ENCODE data around the gene MBD5.

Gene MBD5

GRCh38 chr2:148338541-148338940 lies 317.6 kb downstream of the MBD5 start:
- POLR2A ChIA-PET: no interaction called here
- CTCF ChIA-PET: interaction anchor here (1.2 kb wide), 1 partner anchor 16 kb away, joined by 3 read pairs; no protein-coding TSS in a partner anchor
- peak; percentile 19 for DNase-seq (ENCODE audit: low read depth, low spot score)

GRCh38 chr2:148342086-148342485 lies 321.2 kb downstream of the MBD5 start:
- ChIA-PET CTCF (no interaction called here), POLR2A (no interaction called here)
- TF ChIP-seq CTCF (IDR thresholded peaks at IDR 0.05; ENCODE audit: insufficient read depth, low read length, missing control alignments): no peak
- H3K4me3 ChIP-seq (ENCODE audit: low read depth, low read length): no peak overlapping the region
- no peak for DNase-seq (ENCODE audit: low read depth, low spot score)

More at GRCh38 chr2:148338541-148338940, 317.6 kb downstream of the MBD5 start:
- TF ChIP-seq CTCF (IDR thresholded peaks at IDR 0.05; ENCODE audit: insufficient read depth, low read length, missing control alignments): no peak
- no peak overlapping the region for H3K4me3 ChIP-seq (ENCODE audit: low read depth, low read length)

GRCh38 chr2:148350199-148350598 lies 329.3 kb downstream of the MBD5 start:
- no peak for DNase-seq (ENCODE audit: low read depth, low spot score)

GRCh38 chr2:148351437-148352143 lies 330.7 kb downstream of the MBD5 start:
- no peak overlapping the region for H3K4me3 ChIP-seq (ENCODE audit: low read depth, low read length)
- ChIA-PET CTCF (no interaction called here), POLR2A (no interaction called here)
- no peak for TF ChIP-seq CTCF (IDR thresholded peaks at IDR 0.05; ENCODE audit: insufficient read depth, low read length, missing control alignments)
- no peak for DNase-seq (ENCODE audit: low read depth, low spot score)

More at GRCh38 chr2:148350199-148350598, 329.3 kb downstream of the MBD5 start:
- ChIA-PET CTCF (no interaction called here), POLR2A (no interaction called here)
- no peak overlapping the region for H3K4me3 ChIP-seq (ENCODE audit: low read depth, low read length)
- no peak for TF ChIP-seq CTCF (IDR thresholded peaks at IDR 0.05; ENCODE audit: insufficient read depth, low read length, missing control alignments)

- DNase-seq (ENCODE audit: low read depth, low spot score): no peak
- CTCF ChIA-PET: no interaction called here
- POLR2A ChIA-PET: no interaction called here
- TF ChIP-seq CTCF (IDR thresholded peaks at IDR 0.05; ENCODE audit: insufficient read depth, low read length, missing control alignments): no peak
- no peak overlapping the region for H3K4me3 ChIP-seq (ENCODE audit: low read depth, low read length)
Measured at GRCh38 chr2:148358375-148358774, 337.5 kb downstream of the MBD5 start.

- H3K4me3 ChIP-seq (ENCODE audit: low read depth, low read length): no peak overlapping the region
- POLR2A ChIA-PET: no interaction called here
- CTCF ChIA-PET: no interaction called here
- TF ChIP-seq CTCF (IDR thresholded peaks at IDR 0.05; ENCODE audit: insufficient read depth, low read length, missing control alignments): no peak
- no peak for DNase-seq (ENCODE audit: low read depth, low spot score)
Measured at GRCh38 chr2:148360662-148361061, 339.8 kb downstream of the MBD5 start.
